ENCODE data around the gene SLC39A11.

SLC39A11 gene

GRCh38 chr17:72887917-72888316, 204.6 kb downstream of the SLC39A11 start:
- no peaks in the 10 kb centered on the region for H3K27me3 ChIP-seq (replicated peaks; ENCODE audit: insufficient read depth, low read length)
- no peak overlapping the region for H3K4me2 ChIP-seq (ENCODE audit: low read depth, low read length)
- no peak for DNase-seq
- TF ChIP-seq EZH2 (optimal IDR thresholded peaks at IDR 0.05; ENCODE audit: low read depth, low read length) (no peak), CTCF (IDR thresholded peaks at IDR 0.05; ENCODE audit: low read length) (no peak), EZH2phosphoT487 (IDR thresholded peaks at IDR 0.05; ENCODE audit: low read length) (no peak)
- H3K9me2 ChIP-seq (replicated peaks; ENCODE audit: insufficient read depth, low read length): no peaks in the 10 kb centered on the region
- no peaks in the 10 kb centered on the region for H3K4me1 ChIP-seq (ENCODE audit: low read length)
- H2AFZ ChIP-seq (ENCODE audit: low read length): no peak overlapping the region
- no peaks in the 10 kb centered on the region for H3F3A ChIP-seq (ENCODE audit: insufficient read depth, low read length)
- H3K27ac ChIP-seq (ENCODE audit: low read length): no peak overlapping the region
- no peaks in the 10 kb centered on the region for H4K20me1 ChIP-seq (ENCODE audit: insufficient read depth, low read length)
- H3K9ac ChIP-seq (ENCODE audit: low read length): no peak overlapping the region
- H3K36me3 ChIP-seq (replicated peaks; ENCODE audit: insufficient read depth, low read length): no peaks in the 10 kb centered on the region
- H3K4me3 ChIP-seq (ENCODE audit: low read length): no peak overlapping the region
- no peaks in the 10 kb centered on the region for H3K9me3 ChIP-seq (replicated peaks; ENCODE audit: insufficient read depth, low read length)
- no peaks in the 10 kb centered on the region for H3K79me2 ChIP-seq (ENCODE audit: low read length)

GRCh38 chr17:72887322-72887721, 205.2 kb downstream of the SLC39A11 start:
- Histone ChIP-seq H3K4me1 (ENCODE audit: low read length) (no peaks in the 10 kb centered on the region), H3K4me2 (ENCODE audit: low read depth, low read length) (no peak overlapping the region), H3K36me3 (replicated peaks; ENCODE audit: insufficient read depth, low read length) (no peaks in the 10 kb centered on the region), H3K9me3 (replicated peaks; ENCODE audit: insufficient read depth, low read length) (no peaks in the 10 kb centered on the region), H3K9me2 (replicated peaks; ENCODE audit: insufficient read depth, low read length) (no peaks in the 10 kb centered on the region), H3K9ac (ENCODE audit: low read length) (no peak overlapping the region), H3K79me2 (ENCODE audit: low read length) (no peaks in the 10 kb centered on the region), H3F3A (ENCODE audit: insufficient read depth, low read length) (no peaks in the 10 kb centered on the region), H2AFZ (ENCODE audit: low read length) (no peak overlapping the region), H3K4me3 (ENCODE audit: low read length) (no peak overlapping the region), H3K27ac (ENCODE audit: low read length) (no peak overlapping the region), H4K20me1 (ENCODE audit: insufficient read depth, low read length) (no peaks in the 10 kb centered on the region), H3K27me3 (replicated peaks; ENCODE audit: insufficient read depth, low read length) (no peaks in the 10 kb centered on the region)
- no peak for DNase-seq
- no peak for TF ChIP-seq EZH2 (optimal IDR thresholded peaks at IDR 0.05; ENCODE audit: low read depth, low read length)

- no peaks in the 10 kb centered on the region for H3K79me2 ChIP-seq (ENCODE audit: low read length)
- H3K27ac ChIP-seq (ENCODE audit: low read length): no peak overlapping the region
- no peaks in the 10 kb centered on the region for H3K9me3 ChIP-seq (replicated peaks; ENCODE audit: insufficient read depth, low read length)
- DNase-seq: no peak
- no peak overlapping the region for H3K4me2 ChIP-seq (ENCODE audit: low read depth, low read length)
- no peak overlapping the region for H3K4me3 ChIP-seq (ENCODE audit: low read length)
- no peak overlapping the region for H2AFZ ChIP-seq (ENCODE audit: low read length)
- H3K4me1 ChIP-seq (ENCODE audit: low read length): no peaks in the 10 kb centered on the region
- H3K27me3 ChIP-seq (replicated peaks; ENCODE audit: insufficient read depth, low read length): no peaks in the 10 kb centered on the region
- no peak overlapping the region for H3K9ac ChIP-seq (ENCODE audit: low read length)
- no peak for TF ChIP-seq CTCF (IDR thresholded peaks at IDR 0.05; ENCODE audit: low read length)
- no peak for TF ChIP-seq EZH2 (optimal IDR thresholded peaks at IDR 0.05; ENCODE audit: low read depth, low read length)
- TF ChIP-seq EZH2phosphoT487 (IDR thresholded peaks at IDR 0.05; ENCODE audit: low read length): no peak
- H3K36me3 ChIP-seq (replicated peaks; ENCODE audit: insufficient read depth, low read length): no peaks in the 10 kb centered on the region
- H4K20me1 ChIP-seq (ENCODE audit: insufficient read depth, low read length): no peaks in the 10 kb centered on the region
- H3K9me2 ChIP-seq (replicated peaks; ENCODE audit: insufficient read depth, low read length): no peaks in the 10 kb centered on the region
- no peaks in the 10 kb centered on the region for H3F3A ChIP-seq (ENCODE audit: insufficient read depth, low read length)
Measured at GRCh38 chr17:72886622-72887021, 205.9 kb downstream of the SLC39A11 start.

- Histone ChIP-seq H3K27ac (ENCODE audit: low read length) (no peak overlapping the region), H3K36me3 (replicated peaks; ENCODE audit: insufficient read depth, low read length) (no peaks in the 10 kb centered on the region), H3F3A (ENCODE audit: insufficient read depth, low read length) (no peaks in the 10 kb centered on the region), H3K9ac (ENCODE audit: low read length) (no peak overlapping the region), H3K4me2 (ENCODE audit: low read depth, low read length) (no peak overlapping the region), H3K9me2 (replicated peaks; ENCODE audit: insufficient read depth, low read length) (no peaks in the 10 kb centered on the region), H4K20me1 (ENCODE audit: insufficient read depth, low read length) (no peaks in the 10 kb centered on the region), H2AFZ (ENCODE audit: low read length) (no peak overlapping the region), H3K27me3 (replicated peaks; ENCODE audit: insufficient read depth, low read length) (no peaks in the 10 kb centered on the region), H3K79me2 (ENCODE audit: low read length) (no peaks in the 10 kb centered on the region), H3K4me1 (ENCODE audit: low read length) (no peaks in the 10 kb centered on the region), H3K9me3 (replicated peaks; ENCODE audit: insufficient read depth, low read length) (no peaks in the 10 kb centered on the region), H3K4me3 (ENCODE audit: low read length) (no peak overlapping the region)
- TF ChIP-seq EZH2 (optimal IDR thresholded peaks at IDR 0.05; ENCODE audit: low read depth, low read length) (no peak), CTCF (IDR thresholded peaks at IDR 0.05; ENCODE audit: low read length) (no peak), EZH2phosphoT487 (IDR thresholded peaks at IDR 0.05; ENCODE audit: low read length) (no peak)
- DNase-seq: no peak
Measured at GRCh38 chr17:72884066-72884465, 208.4 kb downstream of the SLC39A11 start.

Measured in MM.1S (cell line).